Colonic mucosa (tissue), 4 donors: Measurements from ENCODE around the gene LRRC3B. TPM values are rescaled to one million over a fixed set of nuclear protein-coding genes. Genes with fewer than 3 reads are reported as not detected.

Experiments used
- DNase-seq: peaks from one replicate; pipeline ENCODE4 v3.0.0-alpha.2; 2020
- H3K27ac ChIP-seq: fragments of 200-600 bp; one replicate; pipeline ENCODE4 v1.8.0; 2021
- H3K27me3 ChIP-seq: fragments of 200-600 bp; one replicate; pipeline ENCODE4 v1.8.0; 2021
- H3K36me3 ChIP-seq: fragments of 200-600 bp; one replicate; pipeline ENCODE4 v1.8.0; 2021
- H3K4me1 ChIP-seq: fragments of 200-600 bp; one replicate; pipeline ENCODE4 v1.8.0; 2021; ENCODE audit warnings: mild to moderate bottlenecking
- H3K4me3 ChIP-seq: fragments of 200-600 bp; one replicate; pipeline ENCODE4 v1.8.0; 2021
- H3K9ac ChIP-seq, 2 donors: one replicate each; pipeline ENCODE4 v1.7.0; 2013; ENCODE audit warnings: control low read depth in 2 of 2, low read depth in 2 of 2, low read length in 2 of 2
- H3K9me3 ChIP-seq: fragments of 200-600 bp; one replicate; pipeline ENCODE4 v1.8.0; 2021
- intact Hi-C: fragments of 100-400 bp; cut with DNase I; formaldehyde crosslinking; loops from one replicate; pipeline ENCODE4 v1.14.1; 2022
- total RNA-seq, 2 donors: library from RNA; stranded (reverse); fragmentation: NEBNext Ultra II Directional in 1 of 2; extraction: Animal tissue kit (Norgen Biotek cat#: 25700) in 1 of 2; gene quantifications; one replicate each; pipeline ENCODE4 v1.2.1, GENCODE V29; 2021
- TF ChIP-seq, protein P1 (sequence below): fragments of 200-600 bp; IDR thresholded peaks from one replicate; pipeline ENCODE4 v1.8.0; 2022; ENCODE audit warnings: antibody characterized with exemption, mild to moderate bottlenecking
- donor health status: healthy.
- donor health status: DM: no; HTN: no; CAD: no.
- donor health status: DM: no; HTN: no; CAD: no.

LRRC3B gene
- total RNA-seq, 2 donors from 2014 or later: 0.08 to 0.15 TPM

DNA sequence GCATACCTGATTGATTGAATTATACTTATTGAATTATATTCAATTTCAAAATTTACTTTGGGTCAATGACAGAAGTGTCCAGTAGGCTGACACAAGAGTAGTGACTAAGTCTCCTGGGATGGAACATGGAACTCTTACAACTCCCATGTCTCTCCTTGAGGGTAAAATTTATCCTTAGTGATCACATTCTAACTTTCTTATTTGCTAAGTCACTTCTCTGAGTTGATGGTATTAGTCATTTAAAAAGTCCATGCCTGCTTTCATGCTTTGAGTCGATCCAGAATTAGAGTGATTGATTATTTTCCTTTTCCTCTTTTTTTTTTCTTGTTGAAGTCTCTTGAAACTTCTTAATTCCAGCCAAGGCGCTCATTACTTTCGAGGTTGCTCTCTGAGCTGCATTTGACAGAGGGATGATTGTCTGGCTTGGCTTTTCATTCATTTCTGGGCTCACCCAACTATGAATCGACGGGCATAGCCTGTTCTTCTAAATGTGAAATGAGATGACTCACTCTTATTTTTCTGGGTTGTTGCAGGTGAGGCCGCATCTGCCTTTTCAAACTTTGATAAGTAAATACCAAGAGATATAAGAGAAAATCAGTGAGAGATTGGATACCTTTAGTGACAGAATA, 34.9 kb downstream of the LRRC3B start:
- no peak for DNase-seq
- Histone ChIP-seq H3K4me1 (no peaks in the 10 kb centered on the region), H3K9ac (no peak overlapping the region), H3K27ac (no peak overlapping the region), H3K36me3 (no peaks in the 10 kb centered on the region), H3K27me3 (no peaks in the 10 kb centered on the region), H3K4me3 (no peak overlapping the region), H3K9me3 (no peaks in the 10 kb centered on the region)
- TF ChIP-seq, protein P1, sequence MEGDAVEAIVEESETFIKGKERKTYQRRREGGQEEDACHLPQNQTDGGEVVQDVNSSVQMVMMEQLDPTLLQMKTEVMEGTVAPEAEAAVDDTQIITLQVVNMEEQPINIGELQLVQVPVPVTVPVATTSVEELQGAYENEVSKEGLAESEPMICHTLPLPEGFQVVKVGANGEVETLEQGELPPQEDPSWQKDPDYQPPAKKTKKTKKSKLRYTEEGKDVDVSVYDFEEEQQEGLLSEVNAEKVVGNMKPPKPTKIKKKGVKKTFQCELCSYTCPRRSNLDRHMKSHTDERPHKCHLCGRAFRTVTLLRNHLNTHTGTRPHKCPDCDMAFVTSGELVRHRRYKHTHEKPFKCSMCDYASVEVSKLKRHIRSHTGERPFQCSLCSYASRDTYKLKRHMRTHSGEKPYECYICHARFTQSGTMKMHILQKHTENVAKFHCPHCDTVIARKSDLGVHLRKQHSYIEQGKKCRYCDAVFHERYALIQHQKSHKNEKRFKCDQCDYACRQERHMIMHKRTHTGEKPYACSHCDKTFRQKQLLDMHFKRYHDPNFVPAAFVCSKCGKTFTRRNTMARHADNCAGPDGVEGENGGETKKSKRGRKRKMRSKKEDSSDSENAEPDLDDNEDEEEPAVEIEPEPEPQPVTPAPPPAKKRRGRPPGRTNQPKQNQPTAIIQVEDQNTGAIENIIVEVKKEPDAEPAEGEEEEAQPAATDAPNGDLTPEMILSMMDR: no peak
- intact Hi-C loops: no loop called here

- intact Hi-C loops: no loop called here
- H3K9ac ChIP-seq: no peak overlapping the region
- H3K4me1 ChIP-seq: no peaks in the 10 kb centered on the region
- no peak for DNase-seq
- H3K4me3 ChIP-seq: no peak overlapping the region
- H3K36me3 ChIP-seq: no peaks in the 10 kb centered on the region
- no peaks in the 10 kb centered on the region for H3K27me3 ChIP-seq
- H3K27ac ChIP-seq: no peak overlapping the region
- TF ChIP-seq, protein P1: no peak
- no peaks in the 10 kb centered on the region for H3K9me3 ChIP-seq
Measured at GRCh38 chr3:26668171-26668570, 45.6 kb downstream of the LRRC3B start.

DNA sequence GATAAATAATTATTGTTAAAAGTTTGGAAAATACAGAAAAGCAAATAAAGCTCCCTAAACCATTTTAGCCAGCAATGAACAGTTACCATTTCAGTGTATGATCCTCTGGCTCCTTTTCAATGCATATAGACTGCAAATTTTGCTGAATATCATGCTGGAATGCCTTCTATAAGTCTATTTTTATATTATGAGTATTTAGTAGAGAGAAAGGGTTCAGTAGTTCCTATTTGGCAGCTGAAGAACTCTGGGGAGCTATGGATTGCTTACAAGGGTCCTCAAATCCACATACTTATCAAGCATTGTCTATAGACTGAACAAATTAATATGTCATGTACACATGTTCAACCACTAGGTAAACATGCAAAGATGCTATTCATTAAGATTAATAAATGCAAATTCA, 46.1 kb downstream of the LRRC3B start:
- Histone ChIP-seq H3K4me3 (no peak overlapping the region), H3K36me3 (no peaks in the 10 kb centered on the region), H3K27me3 (no peaks in the 10 kb centered on the region), H3K27ac (no peak overlapping the region), H3K9me3 (no peaks in the 10 kb centered on the region), H3K4me1 (no peaks in the 10 kb centered on the region), H3K9ac (no peak overlapping the region)
- DNase-seq: no peak
- TF ChIP-seq, protein P1: no peak
- intact Hi-C loops: no loop called here

GRCh38 chr3:26675336-26675735, 52.8 kb downstream of the LRRC3B start:
- intact Hi-C loops: no loop called here
- Histone ChIP-seq H3K4me3 (no peak overlapping the region), H3K36me3 (no peaks in the 10 kb centered on the region), H3K27me3 (no peaks in the 10 kb centered on the region), H3K27ac (no peak overlapping the region), H3K9me3 (no peaks in the 10 kb centered on the region), H3K4me1 (no peaks in the 10 kb centered on the region), H3K9ac (no peak overlapping the region)
- TF ChIP-seq, protein P1: no peak
- no peak for DNase-seq

DNA sequence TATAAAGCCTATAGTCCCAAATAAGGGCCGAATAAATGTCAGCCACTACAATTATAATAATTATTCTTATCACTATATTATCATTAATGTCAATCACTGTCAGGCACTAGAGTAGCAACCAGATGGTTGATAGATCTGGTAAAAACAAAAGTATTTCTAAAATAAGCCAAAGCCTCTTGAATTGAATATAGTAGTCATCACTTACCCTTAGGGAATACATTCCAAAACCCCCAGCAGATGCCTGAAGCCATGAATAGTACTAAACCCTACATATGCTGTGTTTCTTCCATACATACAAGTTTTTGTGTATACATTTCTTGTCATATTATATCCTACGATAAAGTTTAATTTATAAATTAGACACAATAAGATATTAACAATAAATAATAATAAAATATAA, 59.1 kb downstream of the LRRC3B start:
- TF ChIP-seq, protein P1: no peak
- Histone ChIP-seq H3K36me3 (no peaks in the 10 kb centered on the region), H3K27me3 (no peaks in the 10 kb centered on the region), H3K9ac (no peak overlapping the region), H3K27ac (no peak overlapping the region), H3K9me3 (no peaks in the 10 kb centered on the region), H3K4me1 (no peaks in the 10 kb centered on the region), H3K4me3 (no peak overlapping the region)
- intact Hi-C loops: no loop called here
- no peak for DNase-seq
